NCI-H69 (cell line): ENCODE measurements around the gene CFAP90.
A peak's percentile ranks its signal among the peaks of the same experiment; 100 is the strongest.

Experiments used
- DNase-seq: peaks from one replicate; lab custom pipeline; 2025; lab: John Stamatoyannopoulos, UW

CFAP90 gene

DNA sequence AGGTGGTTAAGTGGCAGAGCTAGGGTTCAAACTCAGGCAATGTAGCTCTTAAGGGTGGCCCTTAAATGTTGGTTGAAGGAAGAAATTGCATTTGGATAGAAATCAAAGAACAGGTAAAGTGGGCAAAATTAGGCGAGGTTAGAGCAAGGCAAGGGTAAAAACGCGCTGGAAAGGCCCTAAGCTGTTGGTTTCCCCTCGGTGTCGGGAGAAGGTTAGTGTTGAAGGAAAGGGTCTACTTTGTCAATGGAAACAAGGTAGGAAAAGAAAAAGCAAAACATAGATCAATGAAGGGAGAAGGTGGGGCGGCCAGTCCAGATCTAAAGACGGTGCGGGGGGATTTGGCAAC lies 17.5 kb upstream of the CFAP90 start:
- no peak for DNase-seq

DNA sequence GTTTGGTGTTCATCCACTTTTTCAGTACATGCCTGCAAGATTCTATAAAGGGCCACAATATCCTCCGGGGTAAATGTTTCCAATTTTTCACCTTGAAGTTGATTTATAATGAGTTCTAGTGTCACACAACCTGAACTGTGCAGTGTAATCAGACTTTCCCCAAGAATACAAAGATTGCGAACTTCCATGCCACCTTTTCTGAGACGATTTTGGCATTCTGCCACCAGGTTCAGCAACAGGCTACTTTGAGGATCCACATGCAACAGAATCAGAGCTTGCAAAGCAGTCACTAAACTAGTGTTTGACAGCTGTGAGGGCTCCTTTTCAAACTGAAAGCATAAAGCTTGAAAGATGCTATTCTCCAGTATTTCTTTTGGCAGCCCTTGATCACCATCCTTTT lies 16.3 kb upstream of the CFAP90 start:
- no peak for DNase-seq

DNA sequence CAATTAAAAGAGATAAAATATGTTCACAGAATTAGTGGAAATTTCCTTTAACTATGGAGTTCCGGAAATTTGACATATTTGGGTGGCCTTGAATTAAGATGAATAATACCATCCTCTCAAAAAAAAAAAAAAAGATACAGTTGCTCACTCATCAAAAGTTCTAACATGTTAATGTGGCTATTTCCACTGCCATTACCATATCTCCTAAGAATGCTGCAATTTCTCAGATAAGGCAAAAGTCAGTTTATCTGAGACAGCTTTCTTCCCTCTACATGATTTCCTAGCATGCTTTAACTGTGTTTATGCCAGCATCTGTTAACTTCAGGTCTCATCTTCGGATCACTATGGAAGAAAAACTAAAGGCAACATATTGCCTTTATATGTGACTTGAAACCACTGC lies 15.3 kb upstream of the CFAP90 start:
- DNase-seq = no peak

DNA sequence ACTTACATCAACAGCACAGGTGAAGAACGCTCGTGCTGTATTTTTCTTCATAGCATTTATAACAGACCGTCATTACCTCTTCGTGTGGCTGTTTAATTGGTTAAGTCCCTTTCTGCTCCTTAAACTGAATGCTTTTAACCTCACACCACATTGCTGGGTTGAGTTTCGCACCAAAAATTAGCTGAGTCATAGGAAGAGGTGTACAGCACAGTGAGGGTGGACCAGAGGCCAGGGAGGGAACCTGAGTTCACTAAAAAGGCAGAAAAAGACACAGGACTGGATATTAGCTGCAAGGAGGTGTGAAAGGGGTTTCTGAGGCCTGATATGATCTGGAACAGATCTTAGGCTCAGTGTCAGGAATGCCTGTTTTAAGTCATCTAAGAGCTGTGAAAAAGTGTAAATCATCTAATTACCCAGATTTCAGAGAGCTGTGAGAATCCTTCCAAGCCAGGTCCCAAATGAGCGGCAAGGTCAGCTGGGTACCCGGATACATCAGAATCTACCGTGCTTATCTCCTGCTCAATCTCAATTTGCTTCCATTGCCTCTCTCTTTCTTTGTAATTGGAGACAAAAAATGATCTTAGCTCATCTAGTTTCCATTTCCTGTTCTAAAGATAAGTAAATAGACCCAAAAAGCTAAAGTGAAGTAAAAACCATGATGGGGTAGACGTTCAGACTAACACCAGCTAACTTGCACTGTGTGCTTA lies 7.1 kb upstream of the CFAP90 start:
- DNase-seq = no peak

DNA sequence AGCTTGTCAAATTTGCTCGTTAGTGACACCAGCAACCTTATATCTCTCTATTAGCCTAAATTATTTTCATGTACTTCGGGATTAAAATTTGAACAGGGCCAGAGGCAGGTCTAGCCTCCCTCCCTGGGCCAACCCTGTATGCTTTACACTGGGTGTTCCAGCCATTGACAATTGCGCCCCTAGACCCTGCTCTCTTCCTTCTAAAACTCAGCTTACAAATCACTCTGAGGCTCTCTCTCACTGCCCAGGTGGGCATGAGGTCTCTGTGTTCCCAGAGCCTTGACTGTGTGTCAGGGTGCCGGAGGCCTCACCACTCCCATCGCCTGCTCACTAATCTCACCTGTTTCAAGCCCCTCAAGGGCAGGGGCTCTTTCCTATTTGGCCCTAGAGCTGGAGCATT lies 6.4 kb upstream of the CFAP90 start:
- DNase-seq = no peak

DNA sequence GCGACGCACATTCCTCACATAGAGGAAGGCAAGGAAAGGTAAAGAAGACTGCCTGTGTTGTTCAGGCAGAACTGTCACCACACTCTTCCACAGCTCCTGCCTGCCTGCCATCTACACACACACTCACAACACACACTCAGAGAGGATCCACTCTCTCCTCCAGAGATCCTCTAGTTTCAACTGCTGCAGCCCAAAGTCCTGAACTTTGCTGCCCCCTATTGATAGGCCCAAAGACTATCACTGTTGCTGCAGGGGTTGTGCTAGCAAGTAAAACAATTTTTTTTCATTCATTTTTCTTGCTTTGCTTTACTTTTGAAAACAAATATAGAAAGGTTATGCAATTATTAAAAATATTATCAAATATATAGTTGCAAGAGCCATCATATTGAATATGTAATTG lies 5.9 kb upstream of the CFAP90 start:
- peak; percentile 73 for DNase-seq

DNA sequence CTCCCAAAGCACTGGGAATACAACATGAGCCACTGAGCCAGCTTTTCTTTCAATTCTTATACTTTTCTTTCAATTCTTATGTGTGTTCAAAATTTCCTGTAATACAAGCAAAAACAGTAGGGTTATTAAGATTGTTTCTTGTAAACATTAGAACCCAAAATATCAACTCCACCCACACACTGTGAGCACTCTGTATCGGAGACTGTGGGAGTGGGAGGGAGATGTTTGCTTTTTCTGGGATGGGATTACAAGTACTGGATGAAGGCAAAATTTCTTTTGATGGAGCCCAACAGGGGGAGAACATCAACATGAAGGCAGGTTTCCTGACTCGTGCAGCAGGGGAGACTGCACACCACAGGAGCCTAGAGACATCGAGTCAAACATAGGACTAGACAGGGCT lies 4.7 kb upstream of the CFAP90 start:
- no peak for DNase-seq

DNA sequence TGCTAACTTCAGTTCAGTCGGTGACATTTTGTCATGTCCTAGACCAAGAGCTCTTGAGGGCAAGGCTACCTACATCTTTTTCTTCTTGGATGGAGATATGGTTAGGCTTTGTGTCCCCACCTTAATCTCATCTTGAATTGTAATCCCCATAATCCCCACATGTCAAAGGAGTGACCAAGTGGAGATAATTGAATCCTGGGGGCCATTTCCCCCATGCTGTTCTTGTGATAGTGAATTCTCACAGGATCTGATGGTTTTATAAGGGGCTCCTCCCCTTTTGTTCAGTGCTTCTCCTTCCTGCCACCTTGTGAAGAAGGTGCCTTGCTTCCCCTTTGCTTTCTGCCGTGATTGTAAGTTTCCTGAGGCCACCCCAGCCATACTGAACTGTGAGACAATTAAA lies 2.1 kb upstream of the CFAP90 start:
- no peak for DNase-seq

DNA sequence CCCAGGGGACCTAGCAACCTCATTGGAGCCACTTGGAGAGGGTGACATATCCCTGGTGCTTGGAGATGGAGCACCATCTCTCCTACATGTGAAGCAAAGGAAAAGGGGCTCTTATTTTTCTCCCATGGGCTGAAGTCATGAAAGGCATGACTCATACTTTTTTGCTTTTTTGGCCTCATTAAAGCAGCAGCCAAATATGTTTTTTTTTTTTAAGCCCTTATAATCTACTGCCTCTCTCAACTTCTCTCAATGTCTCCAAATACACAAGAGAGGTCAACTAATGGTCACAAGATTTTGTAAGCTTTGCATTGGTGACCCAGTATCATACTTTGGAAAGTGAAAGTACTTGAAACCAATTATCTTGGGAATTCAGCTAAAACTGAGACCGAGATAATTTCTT lies 1.6 kb upstream of the CFAP90 start:
- no peak for DNase-seq

DNA sequence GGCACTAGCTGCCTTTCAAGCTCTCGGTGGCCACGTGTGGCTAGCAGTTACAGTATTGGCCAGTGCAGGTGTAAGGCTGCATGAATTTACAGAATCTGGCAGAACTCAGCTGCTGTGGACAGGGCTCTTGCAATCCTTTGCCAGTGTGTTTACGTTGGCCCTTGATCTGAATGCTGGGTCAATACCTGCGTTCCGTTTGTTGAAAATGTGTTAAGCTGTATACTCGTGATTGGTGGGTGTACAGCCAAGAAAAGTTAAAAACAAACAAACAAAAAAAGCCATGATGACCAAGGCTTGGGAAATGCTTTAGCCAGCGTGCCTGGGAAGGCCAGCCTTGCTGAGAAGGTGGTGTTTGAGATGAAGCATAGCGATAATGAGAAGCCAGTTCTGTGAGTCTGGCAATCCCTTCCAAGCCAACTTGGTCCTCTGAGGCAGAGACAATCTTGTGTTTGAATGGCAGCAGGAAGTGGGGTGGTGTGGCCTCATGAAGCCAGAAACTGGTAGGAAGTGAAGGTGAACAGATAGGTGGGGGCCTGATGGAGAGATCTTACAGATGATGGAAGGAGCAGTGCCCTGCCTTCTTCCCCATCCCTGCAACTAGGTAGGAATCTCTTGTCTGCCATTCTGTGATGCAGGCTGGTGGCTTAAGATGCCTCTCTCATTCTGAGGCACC lies 820 bp upstream of the CFAP90 start:
- DNase-seq = no peak

DNA sequence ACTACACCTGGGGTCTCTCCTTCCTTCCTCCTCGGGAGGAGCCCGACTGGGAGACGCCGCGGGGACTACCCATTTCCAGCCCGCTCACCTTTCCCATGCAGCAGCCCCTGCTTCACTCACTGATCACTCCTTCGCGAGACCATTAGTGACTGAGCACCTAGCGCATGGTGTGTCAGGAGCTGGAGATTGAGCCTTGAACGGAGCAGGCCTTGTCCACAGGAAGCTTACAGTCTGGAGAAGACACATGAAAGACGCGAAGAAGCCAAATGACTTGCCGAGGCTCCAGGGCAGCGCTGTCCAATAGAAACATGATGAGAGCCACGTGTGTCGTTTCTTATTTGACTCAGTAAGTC lies 283 bp upstream of the CFAP90 start:
- no peak for DNase-seq

DNA sequence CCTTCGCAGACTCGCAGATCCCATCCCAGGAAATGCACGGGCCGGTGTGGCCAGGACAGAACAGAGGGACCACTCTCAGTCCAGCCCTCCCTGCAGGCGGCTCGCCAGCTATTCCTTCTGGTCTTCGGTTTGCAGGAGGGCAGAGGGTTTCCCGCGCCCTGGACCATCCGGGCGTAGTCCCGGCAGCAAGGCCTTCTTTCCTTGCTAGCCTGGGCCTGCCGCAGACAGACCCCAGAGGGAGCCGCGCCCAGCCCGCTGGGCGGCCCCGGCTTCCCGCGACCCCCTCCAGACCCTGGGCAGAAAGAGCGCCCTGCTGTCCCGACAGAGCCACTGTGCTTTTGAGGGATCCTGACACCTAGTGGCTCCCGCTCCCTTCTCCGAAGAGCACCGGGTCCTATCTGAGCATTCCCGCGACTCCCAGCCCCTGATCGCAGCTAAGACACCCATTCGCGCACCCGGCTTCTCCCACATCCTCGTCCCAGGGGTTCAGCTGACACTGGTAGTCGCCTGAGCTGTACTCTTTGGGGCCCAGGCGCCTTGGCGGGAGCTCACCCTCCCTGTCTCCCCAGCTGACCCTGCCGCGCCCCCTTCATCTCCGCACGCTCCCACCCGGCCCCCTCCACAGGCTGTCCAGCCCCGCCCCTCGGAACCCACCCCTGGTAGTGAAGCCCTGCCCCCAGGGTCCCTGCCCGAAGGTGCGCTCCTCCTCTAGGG lies 1.1 kb downstream of the CFAP90 start:
- DNase-seq = peak; percentile 70

DNA sequence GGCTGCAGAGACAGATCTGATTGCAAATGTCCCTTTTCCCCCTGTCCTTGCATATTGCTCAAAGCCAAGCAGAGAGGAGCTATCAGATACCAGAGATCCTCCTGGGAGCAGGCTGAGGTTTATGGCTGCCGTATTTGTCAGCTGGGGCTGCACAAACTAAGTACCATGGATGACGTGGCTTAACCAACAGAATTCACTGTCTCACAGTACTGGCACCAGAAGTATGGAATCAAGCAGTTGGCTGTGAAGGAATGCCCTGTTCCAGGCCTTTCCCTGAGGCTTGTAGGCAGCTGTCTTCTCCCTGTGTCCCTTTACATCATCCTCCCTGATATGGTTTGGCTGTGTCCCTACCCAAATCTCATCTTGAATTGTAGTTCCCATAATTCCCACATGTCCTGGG lies 2.6 kb downstream of the CFAP90 start:
- no peak for DNase-seq

DNA sequence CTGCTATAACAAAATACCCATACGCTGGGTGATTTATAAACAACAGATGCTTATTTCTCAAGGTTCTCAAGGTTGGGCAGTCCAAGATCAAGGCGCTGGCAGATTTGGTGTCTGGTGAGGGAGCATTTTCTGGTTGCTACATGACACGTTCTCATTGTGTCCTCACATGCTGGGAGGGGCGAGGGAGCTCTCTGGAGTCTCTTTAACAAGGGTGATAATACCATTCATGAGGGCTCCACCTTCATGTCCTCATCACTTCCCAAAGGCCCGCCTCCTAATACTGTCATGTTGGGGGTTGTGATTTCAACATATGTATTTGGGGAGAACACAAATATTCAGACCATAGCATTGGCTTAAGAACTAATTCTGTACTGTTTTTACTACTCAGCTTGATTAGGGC lies 4.6 kb downstream of the CFAP90 start:
- no peak for DNase-seq

DNA sequence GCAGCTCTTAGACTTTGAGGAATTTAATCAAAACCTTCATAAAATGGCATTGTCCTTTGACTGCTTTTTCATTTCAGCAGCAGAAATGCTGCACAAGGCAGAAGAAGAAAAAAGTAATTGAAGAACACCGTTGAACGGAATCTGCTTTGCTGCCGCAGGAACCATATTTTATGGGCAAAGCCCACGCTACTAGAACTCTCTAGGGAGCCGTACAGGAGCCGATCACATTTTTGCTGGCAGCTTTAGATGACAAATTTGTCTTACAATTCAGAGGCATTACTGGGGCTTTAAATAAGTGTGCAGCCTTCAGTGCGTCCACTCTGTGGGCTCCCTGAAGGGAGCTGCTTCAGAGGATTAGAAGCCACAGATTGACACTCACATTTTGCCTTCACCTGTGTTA lies 5.4 kb downstream of the CFAP90 start:
- no peak for DNase-seq

DNA sequence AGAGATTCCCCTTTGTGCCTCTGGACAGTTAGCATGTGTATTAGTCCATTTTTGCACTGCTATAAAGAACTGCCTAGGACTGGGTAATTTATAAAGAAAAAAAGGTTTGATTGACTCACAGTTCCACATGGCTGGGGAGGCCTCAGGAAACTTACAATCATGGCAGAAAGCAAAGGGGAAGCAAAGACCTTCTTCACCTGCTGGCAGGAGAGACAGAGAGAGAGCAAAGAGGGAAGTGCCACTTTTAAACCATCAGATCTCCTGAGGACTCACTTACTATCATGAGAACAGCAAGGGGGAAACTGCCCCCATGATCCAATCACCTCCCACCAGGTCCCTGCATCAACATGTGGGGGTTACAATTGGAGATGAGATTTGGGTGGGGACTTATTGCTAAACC lies 6.0 kb downstream of the CFAP90 start:
- DNase-seq = no peak

DNA sequence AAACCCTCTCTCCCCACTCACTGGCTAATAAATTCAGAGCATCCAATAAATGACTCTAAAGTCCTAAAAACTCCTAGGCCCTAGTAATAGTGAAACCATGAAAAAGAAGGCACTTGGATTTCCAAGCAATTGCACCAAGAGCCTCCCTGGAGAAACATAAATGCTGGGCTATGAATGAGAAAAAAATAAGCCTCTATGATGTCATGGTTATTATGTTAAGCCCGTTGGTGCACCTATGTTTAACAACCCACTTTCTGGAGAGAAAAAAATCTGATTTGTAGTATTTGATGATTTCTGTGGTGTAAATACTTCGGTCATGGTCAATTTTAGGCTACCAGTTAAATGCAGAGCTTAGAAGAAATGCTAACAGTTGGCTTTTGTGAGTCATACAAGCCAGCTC lies 8.4 kb downstream of the CFAP90 start:
- no peak for DNase-seq

DNA sequence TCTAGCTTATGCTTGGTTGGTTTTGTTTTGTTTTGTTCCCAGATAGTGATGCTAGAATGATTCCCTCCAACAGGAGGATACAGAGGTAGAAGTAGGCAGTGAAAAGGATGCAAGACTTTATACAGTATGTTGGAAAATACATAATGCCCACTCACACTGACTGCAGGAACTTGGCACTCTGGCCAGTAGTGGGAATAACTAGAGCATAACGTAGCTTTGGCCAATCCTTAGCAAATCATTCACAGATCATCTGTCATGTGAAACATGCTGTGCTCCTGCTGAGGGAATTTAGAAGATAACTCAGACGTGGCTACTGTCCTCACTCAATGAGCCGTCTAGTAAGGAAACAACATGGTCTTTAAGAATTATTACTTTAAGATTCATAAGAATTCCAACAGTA lies 13.5 kb downstream of the CFAP90 start:
- no peak for DNase-seq

DNA sequence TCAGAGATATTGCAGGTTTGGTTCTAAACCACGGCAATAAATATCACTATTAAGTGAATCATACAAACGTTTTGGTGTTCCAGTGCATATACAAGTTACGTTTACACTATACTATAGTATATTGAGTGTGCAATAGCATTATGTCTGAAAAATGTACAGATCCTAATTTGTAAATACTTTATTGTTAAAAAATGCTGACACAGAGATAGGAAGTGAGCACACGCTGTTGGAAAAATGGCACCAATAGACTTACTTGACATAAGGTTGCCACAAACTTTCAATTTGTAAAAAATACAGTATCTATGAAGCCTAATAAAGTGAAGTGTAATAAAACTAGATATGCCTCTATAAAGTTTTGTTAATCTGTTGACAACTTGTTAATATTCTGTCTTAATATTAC lies 16.0 kb downstream of the CFAP90 start:
- no peak for DNase-seq

DNA sequence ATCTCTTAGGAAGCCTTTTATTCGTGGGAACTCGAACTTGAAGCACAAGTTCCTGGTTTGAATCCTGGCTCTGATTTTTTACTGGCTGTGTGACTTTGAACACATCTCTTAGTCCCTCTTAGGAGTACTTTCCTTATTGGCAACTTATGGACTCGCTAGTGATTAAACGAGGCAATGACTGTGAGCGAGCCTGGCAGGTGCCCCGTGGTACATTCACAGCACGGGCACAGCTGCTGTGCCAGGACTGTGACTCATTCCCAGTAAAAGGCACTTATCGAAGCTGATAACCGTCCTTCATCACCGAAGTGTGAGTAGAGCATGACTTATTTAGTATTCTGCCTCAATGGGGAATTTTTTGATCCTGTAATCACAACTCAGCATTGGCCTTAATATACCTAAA lies 22.7 kb downstream of the CFAP90 start:
- no peak for DNase-seq

DNA sequence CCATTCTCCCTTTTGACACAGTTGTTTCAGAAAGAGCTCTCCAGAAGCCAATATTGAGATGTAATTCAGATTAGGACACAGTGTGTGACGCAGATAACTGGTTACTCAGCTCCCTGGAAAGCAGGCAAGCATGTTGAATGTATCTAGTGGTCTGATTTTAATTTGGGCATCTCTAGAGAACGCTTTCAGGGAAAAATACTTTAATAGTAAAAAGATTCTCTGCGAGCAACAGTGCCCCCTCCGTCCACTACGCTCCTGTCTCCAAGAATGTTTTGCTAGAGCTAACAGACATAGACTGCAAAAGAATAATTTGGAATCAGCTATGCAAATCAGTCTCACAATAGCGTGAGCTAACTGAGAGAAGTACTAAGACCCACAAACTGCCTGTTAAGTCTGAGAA lies 23.3 kb downstream of the CFAP90 start:
- no peak for DNase-seq

DNA sequence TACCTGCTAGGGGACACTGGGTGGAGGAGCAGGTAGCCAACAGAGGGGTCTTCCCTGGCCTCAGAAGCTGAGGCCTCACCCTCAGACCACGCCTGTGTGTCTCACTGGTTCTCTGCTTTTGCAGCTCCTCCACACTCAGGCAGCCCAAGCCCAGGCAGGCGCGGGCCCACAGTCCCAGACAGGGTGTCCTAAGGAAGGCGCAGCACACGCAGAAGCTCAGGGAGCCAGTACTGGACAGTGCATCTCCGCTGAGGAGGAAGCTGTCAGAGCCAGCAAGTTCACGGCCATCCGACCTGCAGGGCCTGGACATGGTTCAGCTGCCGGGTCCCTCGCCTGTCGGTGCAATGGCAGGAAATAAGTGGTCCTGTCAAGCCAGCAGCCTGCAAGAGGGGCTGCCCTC lies 25.3 kb downstream of the CFAP90 start:
- no peak for DNase-seq

DNA sequence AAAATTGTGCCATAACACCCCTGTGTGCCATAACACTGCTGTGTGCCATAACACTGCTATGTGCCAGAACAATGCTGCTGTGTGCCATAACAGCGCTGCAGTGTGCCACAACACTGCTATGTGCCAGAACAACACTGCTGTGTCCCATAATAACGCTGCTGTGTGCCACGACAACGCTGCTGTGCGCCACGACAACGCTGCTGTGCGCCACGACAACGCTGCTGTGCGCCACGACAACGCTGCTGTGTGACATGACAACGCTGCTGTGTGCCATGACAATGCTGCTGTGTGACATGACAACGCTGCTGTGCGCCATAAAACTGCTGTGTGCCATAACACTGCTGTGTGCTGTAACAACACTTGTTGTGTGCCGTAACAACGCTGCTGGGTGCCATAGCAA lies 25.9 kb downstream of the CFAP90 start:
- no peak for DNase-seq

DNA sequence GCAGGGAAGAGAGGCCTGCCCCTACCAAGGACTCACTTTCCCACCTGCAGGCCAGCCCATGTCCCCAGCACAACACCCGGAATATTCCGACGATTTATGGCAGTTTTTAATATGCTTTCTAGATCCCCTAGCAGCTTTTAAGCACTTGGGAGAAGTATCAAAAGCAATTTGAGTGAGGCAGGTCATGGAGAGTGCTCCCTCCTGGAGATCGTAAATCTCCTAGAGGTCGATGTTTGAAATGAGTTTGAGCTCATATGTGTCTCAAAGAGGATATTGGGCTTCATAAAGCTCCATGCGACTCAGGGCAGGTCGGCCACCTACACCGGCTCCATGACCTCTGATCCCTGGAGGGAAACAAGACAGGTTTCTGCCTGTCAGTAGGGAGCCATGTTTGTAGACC lies 27.3 kb downstream of the CFAP90 start:
- no peak for DNase-seq
